Skeletal muscle tissue (tissue), 4 donors: ENCODE measurements around the gene NANOS2. TPM values are rescaled to one million over a fixed set of nuclear protein-coding genes. Genes with fewer than 3 reads are reported as not detected.

ENCODE experiments used
- H3K27ac ChIP-seq: one replicate; pipeline ENCODE4 v1.7.0; 2013; ENCODE audit warnings: mild to moderate bottlenecking, low read depth, low read length, inconsistent platforms
- H3K27me3 ChIP-seq, 3 donors: one replicate each; pipeline ENCODE4 v1.7.0; 2013; ENCODE audit warnings: low read length in 3 of 3; ENCODE audit not compliant: control insufficient read depth in 3 of 3, insufficient read depth in 3 of 3
- H3K36me3 ChIP-seq, 3 donors: one replicate each; pipeline ENCODE4 v1.7.0; 2013; ENCODE audit warnings: low read length in 3 of 3; ENCODE audit not compliant: control insufficient read depth in 3 of 3, insufficient read depth in 3 of 3
- H3K4me1 ChIP-seq, 3 donors: one replicate each; pipeline ENCODE4 v1.7.0; 2013; ENCODE audit warnings: low read length in 3 of 3, mild to moderate bottlenecking in 3 of 3; ENCODE audit not compliant: control insufficient read depth in 3 of 3, insufficient read depth in 3 of 3
- H3K4me3 ChIP-seq, 3 donors: one replicate each; pipeline ENCODE4 v1.7.0; 2013; ENCODE audit warnings: low read length in 3 of 3
- H3K9ac ChIP-seq, 3 donors: one replicate each; pipeline ENCODE4 v1.7.0; 2013; ENCODE audit warnings: low read length in 3 of 3, mild to moderate bottlenecking in 3 of 3, moderate library complexity in 2 of 3, low read depth in 1 of 3
- H3K9me3 ChIP-seq, 3 donors: one replicate each; pipeline ENCODE4 v1.7.0; 2013; ENCODE audit warnings: low read length in 3 of 3; ENCODE audit not compliant: control insufficient read depth in 3 of 3
- total RNA-seq: library from RNA; depleted of rRNA; stranded (reverse); fragments of >200 nt; gene quantifications from one replicate; pipeline ENCODE4 v1.2.3, GENCODE V29; 2014
- donor health status: Osteomylitis.

Gene NANOS2
- not detected for total RNA-seq

GRCh38 chr19:45913874-45914830 lies at the start of gene NANOS2:
TSS of gene NANOS2 (minus strand) at chr19:45914778. CDS start at chr19:45914693, 85 bp downstream.
- Histone ChIP-seq H3K27ac (no peak within 1 kb of the TSS), H3K36me3 (no peaks in the 10 kb centered on the region), H3K4me1 (no peaks in the 10 kb centered on the region), H3K9ac (no peak within 1 kb of the TSS), H3K4me3 (no peak within 1 kb of the TSS), H3K9me3 (no peaks in the 10 kb centered on the region), H3K27me3 (peaks cover 13 to 31% (median 25%) of the 10 kb centered on the region in 3 donors)

- Histone ChIP-seq H3K27me3 (peaks cover 28 to 38% (median 32%) of the 10 kb centered on the region in 3 donors), H3K4me1 (peaks cover 0 to 14% (median 8%) of the 10 kb centered on the region in 3 donors), H3K36me3 (peaks cover 0 to 2% (median 0%) of the 10 kb centered on the region in 3 donors), H3K27ac (no peak overlapping the region), H3K4me3 (no peak overlapping the region), H3K9ac (no peak overlapping the region), H3K9me3 (no peaks in the 10 kb centered on the region)
Observed at GRCh38 chr19:45962021-45962420, 47.4 kb upstream of the NANOS2 start.

GRCh38 chr19:45960595-45961235 lies 46.1 kb upstream of the NANOS2 start:
- Histone ChIP-seq H3K9me3 (no peaks in the 10 kb centered on the region), H3K4me1 (peaks cover 0 to 16% (median 8%) of the 10 kb centered on the region in 3 donors), H3K27me3 (peaks cover 28 to 36% (median 29%) of the 10 kb centered on the region in 3 donors), H3K27ac (no peak overlapping the region), H3K4me3 (no peak overlapping the region), H3K9ac (no peak overlapping the region), H3K36me3 (peaks cover 0 to 2% (median 0%) of the 10 kb centered on the region in 3 donors)

GRCh38 chr19:45959517-45960025 lies 45.0 kb upstream of the NANOS2 start:
- H3K9me3 ChIP-seq, result no peaks in the 10 kb centered on the region
- no peak overlapping the region for H3K9ac ChIP-seq
- H3K4me1 ChIP-seq, result peaks cover 0 to 18% (median 8%) of the 10 kb centered on the region in 3 donors
- H3K27me3 ChIP-seq, result peaks cover 27 to 36% (median 31%) of the 10 kb centered on the region in 3 donors
- peaks cover 0 to 2% (median 0%) of the 10 kb centered on the region in 3 donors for H3K36me3 ChIP-seq
- H3K4me3 ChIP-seq, result no peak overlapping the region
- no peak overlapping the region for H3K27ac ChIP-seq

GRCh38 chr19:45958769-45959516 lies 44.4 kb upstream of the NANOS2 start:
- no peak overlapping the region for H3K9ac ChIP-seq
- no peak overlapping the region for H3K27ac ChIP-seq
- H3K4me1 ChIP-seq, result peaks cover 0 to 20% (median 8%) of the 10 kb centered on the region in 3 donors
- H3K27me3 ChIP-seq, result peaks cover 30 to 37% (median 33%) of the 10 kb centered on the region in 3 donors
- peaks cover 0 to 2% (median 0%) of the 10 kb centered on the region in 3 donors for H3K36me3 ChIP-seq
- no peaks in the 10 kb centered on the region for H3K9me3 ChIP-seq
- H3K4me3 ChIP-seq, result no peak overlapping the region

GRCh38 chr19:45958320-45958719 lies 43.7 kb upstream of the NANOS2 start:
- Histone ChIP-seq H3K27me3 (peaks cover 34 to 42% (median 39%) of the 10 kb centered on the region in 3 donors), H3K4me1 (peaks cover 0 to 23% (median 8%) of the 10 kb centered on the region in 3 donors), H3K36me3 (peaks cover 0 to 2% (median 0%) of the 10 kb centered on the region in 3 donors), H3K27ac (no peak overlapping the region), H3K9me3 (no peaks in the 10 kb centered on the region), H3K4me3 (no peak overlapping the region), H3K9ac (no peak overlapping the region)

- peaks cover 0 to 27% (median 16%) of the 10 kb centered on the region in 3 donors for H3K4me1 ChIP-seq
- peaks cover 35 to 49% (median 43%) of the 10 kb centered on the region in 3 donors for H3K27me3 ChIP-seq
- H3K9me3 ChIP-seq, result no peaks in the 10 kb centered on the region
- H3K27ac ChIP-seq, result no peak overlapping the region
- H3K9ac ChIP-seq, result no peak overlapping the region
- no peak overlapping the region for H3K4me3 ChIP-seq
- H3K36me3 ChIP-seq, result peaks cover 0 to 2% (median 0%) of the 10 kb centered on the region in 3 donors
Observed at GRCh38 chr19:45955905-45956608, 41.5 kb upstream of the NANOS2 start.

GRCh38 chr19:45954156-45954555 lies 39.6 kb upstream of the NANOS2 start:
- Histone ChIP-seq H3K9me3 (no peaks in the 10 kb centered on the region), H3K27ac (no peak overlapping the region), H3K36me3 (peaks cover 0 to 2% (median 0%) of the 10 kb centered on the region in 3 donors), H3K27me3 (peaks cover 26 to 37% (median 32%) of the 10 kb centered on the region in 3 donors), H3K4me3 (no peak overlapping the region), H3K4me1 (peaks cover 0 to 22% (median 13%) of the 10 kb centered on the region in 3 donors), H3K9ac (no peak overlapping the region)

GRCh38 chr19:45953676-45954075 lies 39.1 kb upstream of the NANOS2 start:
- Histone ChIP-seq H3K4me3 (no peak overlapping the region), H3K27ac (no peak overlapping the region), H3K36me3 (peaks cover 0 to 2% (median 0%) of the 10 kb centered on the region in 3 donors), H3K9ac (no peak overlapping the region), H3K4me1 (peaks cover 0 to 18% (median 11%) of the 10 kb centered on the region in 3 donors), H3K27me3 (peaks cover 21 to 32% (median 27%) of the 10 kb centered on the region in 3 donors), H3K9me3 (no peaks in the 10 kb centered on the region)
